PC-9 (cell line): ENCODE measurements around the gene COL5A2.

ENCODE experiments used
- EZH2 ChIP-seq: fragments of 200-600 bp; sonication (generic); IDR thresholded peaks from 2 replicates; pipeline ENCODE4 v1.8.0; 2017; ENCODE audit warnings: antibody characterized with exemption, low read depth
- TF ChIP-seq, protein P1 (sequence below): fragments of 200-600 bp; sonication (generic); conservative IDR thresholded peaks from 2 replicates; pipeline ENCODE4 v1.6.1; 2017; ENCODE audit warnings: mixed run types, antibody characterized with exemption, mild to moderate bottlenecking, moderate library complexity

DNA sequence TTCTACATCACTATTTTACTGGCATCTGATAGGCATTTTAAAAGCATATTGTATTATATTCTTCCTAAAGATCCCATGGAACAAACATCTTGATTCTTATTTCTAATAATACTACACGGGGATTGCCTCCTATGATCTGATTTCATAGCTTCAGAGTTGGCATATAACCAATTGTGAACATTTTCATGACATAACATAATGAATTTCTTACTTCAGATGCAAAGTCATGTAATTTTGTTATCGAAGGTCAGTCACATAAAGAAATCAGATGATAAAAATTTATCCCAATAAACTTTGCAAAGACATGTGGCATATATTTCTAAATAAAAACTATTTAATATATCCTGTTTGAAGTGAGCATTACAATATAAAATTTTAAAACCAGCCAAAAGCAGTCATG, 93.3 kb downstream of the COL5A2 start:
- TF ChIP-seq, protein P1, sequence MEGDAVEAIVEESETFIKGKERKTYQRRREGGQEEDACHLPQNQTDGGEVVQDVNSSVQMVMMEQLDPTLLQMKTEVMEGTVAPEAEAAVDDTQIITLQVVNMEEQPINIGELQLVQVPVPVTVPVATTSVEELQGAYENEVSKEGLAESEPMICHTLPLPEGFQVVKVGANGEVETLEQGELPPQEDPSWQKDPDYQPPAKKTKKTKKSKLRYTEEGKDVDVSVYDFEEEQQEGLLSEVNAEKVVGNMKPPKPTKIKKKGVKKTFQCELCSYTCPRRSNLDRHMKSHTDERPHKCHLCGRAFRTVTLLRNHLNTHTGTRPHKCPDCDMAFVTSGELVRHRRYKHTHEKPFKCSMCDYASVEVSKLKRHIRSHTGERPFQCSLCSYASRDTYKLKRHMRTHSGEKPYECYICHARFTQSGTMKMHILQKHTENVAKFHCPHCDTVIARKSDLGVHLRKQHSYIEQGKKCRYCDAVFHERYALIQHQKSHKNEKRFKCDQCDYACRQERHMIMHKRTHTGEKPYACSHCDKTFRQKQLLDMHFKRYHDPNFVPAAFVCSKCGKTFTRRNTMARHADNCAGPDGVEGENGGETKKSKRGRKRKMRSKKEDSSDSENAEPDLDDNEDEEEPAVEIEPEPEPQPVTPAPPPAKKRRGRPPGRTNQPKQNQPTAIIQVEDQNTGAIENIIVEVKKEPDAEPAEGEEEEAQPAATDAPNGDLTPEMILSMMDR, result no peak
- no peak for TF ChIP-seq EZH2
